Measurements from ENCODE around the gene MAP10.

DNA sequence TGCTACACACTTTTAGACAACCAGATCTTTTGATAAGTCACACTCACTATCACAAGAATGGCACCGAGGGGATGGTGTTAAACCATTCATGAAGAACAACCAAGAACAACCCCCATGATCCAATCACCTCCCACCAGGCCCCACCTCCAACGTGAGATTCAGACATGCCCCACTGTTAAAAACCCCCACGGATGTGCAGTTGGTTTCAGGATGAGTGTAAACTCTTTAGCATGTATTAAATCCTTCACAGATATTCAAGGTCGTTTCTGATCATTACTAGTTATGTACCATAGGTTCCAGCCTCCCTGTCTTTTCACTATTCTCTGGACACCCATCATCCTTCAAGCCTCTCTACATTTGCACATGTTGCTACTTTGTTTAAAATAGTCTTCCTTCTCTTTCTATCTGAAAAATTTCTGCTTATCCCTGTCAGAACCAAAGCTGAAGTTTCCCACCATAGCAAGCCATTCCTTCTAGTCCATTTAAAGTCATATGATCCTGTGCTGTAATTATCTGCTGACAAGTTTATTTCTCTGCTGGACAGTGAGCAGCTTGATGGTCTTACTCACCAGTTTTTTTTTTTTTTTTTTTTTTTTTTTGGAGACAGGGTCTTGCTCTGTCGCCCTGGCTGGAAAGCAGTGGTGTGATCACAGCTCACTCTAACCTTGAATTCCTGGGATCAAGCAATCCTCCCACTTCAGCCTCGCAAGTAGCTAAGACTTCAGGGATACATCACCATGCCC lies 36.8 kb downstream of the MAP10 start:
- TF ChIP-seq, protein P1, sequence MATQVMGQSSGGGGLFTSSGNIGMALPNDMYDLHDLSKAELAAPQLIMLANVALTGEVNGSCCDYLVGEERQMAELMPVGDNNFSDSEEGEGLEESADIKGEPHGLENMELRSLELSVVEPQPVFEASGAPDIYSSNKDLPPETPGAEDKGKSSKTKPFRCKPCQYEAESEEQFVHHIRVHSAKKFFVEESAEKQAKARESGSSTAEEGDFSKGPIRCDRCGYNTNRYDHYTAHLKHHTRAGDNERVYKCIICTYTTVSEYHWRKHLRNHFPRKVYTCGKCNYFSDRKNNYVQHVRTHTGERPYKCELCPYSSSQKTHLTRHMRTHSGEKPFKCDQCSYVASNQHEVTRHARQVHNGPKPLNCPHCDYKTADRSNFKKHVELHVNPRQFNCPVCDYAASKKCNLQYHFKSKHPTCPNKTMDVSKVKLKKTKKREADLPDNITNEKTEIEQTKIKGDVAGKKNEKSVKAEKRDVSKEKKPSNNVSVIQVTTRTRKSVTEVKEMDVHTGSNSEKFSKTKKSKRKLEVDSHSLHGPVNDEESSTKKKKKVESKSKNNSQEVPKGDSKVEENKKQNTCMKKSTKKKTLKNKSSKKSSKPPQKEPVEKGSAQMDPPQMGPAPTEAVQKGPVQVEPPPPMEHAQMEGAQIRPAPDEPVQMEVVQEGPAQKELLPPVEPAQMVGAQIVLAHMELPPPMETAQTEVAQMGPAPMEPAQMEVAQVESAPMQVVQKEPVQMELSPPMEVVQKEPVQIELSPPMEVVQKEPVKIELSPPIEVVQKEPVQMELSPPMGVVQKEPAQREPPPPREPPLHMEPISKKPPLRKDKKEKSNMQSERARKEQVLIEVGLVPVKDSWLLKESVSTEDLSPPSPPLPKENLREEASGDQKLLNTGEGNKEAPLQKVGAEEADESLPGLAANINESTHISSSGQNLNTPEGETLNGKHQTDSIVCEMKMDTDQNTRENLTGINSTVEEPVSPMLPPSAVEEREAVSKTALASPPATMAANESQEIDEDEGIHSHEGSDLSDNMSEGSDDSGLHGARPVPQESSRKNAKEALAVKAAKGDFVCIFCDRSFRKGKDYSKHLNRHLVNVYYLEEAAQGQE (tag by site-specific recombination; IDR thresholded peaks at IDR 0.05) = no peak
- TF ChIP-seq ZNF311 (tag by site-specific recombination; IDR thresholded peaks at IDR 0.05; ENCODE audit: borderline replicate concordance) (no peak), ZNF785 (tag by site-specific recombination; IDR thresholded peaks at IDR 0.05) (no peak), ZNF768 (tag by site-specific recombination; IDR thresholded peaks at IDR 0.05) (no peak), ZNF221 (tag by site-specific recombination; IDR thresholded peaks at IDR 0.05; ENCODE audit: borderline replicate concordance) (no peak), ZNF473 (tag by site-specific recombination; IDR thresholded peaks at IDR 0.05) (no peak), RBAK (tag by site-specific recombination; IDR thresholded peaks at IDR 0.05) (no peak), ZNF677 (tag by site-specific recombination; IDR thresholded peaks at IDR 0.05) (no peak)
- TF ChIP-seq, protein P2, sequence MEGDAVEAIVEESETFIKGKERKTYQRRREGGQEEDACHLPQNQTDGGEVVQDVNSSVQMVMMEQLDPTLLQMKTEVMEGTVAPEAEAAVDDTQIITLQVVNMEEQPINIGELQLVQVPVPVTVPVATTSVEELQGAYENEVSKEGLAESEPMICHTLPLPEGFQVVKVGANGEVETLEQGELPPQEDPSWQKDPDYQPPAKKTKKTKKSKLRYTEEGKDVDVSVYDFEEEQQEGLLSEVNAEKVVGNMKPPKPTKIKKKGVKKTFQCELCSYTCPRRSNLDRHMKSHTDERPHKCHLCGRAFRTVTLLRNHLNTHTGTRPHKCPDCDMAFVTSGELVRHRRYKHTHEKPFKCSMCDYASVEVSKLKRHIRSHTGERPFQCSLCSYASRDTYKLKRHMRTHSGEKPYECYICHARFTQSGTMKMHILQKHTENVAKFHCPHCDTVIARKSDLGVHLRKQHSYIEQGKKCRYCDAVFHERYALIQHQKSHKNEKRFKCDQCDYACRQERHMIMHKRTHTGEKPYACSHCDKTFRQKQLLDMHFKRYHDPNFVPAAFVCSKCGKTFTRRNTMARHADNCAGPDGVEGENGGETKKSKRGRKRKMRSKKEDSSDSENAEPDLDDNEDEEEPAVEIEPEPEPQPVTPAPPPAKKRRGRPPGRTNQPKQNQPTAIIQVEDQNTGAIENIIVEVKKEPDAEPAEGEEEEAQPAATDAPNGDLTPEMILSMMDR (tag by site-specific recombination; IDR thresholded peaks at IDR 0.05) = no peak
- TF ChIP-seq, protein P3, sequence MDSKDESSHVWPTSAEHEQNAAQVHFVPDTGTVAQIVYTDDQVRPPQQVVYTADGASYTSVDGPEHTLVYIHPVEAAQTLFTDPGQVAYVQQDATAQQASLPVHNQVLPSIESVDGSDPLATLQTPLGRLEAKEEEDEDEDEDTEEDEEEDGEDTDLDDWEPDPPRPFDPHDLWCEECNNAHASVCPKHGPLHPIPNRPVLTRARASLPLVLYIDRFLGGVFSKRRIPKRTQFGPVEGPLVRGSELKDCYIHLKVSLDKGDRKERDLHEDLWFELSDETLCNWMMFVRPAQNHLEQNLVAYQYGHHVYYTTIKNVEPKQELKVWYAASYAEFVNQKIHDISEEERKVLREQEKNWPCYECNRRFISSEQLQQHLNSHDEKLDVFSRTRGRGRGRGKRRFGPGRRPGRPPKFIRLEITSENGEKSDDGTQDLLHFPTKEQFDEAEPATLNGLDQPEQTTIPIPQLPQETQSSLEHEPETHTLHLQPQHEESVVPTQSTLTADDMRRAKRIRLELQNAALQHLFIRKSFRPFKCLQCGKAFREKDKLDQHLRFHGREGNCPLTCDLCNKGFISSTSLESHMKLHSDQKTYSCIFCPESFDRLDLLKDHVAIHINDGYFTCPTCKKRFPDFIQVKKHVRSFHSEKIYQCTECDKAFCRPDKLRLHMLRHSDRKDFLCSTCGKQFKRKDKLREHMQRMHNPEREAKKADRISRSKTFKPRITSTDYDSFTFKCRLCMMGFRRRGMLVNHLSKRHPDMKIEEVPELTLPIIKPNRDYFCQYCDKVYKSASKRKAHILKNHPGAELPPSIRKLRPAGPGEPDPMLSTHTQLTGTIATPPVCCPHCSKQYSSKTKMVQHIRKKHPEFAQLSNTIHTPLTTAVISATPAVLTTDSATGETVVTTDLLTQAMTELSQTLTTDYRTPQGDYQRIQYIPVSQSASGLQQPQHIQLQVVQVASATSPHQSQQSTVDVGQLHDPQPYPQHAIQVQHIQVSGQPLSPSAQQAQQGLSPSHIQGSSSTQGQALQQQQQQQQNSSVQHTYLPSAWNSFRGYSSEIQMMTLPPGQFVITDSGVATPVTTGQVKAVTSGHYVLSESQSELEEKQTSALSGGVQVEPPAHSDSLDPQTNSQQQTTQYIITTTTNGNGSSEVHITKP (tag by site-specific recombination; IDR thresholded peaks at IDR 0.05) = no peak
- TF ChIP-seq, protein P4, sequence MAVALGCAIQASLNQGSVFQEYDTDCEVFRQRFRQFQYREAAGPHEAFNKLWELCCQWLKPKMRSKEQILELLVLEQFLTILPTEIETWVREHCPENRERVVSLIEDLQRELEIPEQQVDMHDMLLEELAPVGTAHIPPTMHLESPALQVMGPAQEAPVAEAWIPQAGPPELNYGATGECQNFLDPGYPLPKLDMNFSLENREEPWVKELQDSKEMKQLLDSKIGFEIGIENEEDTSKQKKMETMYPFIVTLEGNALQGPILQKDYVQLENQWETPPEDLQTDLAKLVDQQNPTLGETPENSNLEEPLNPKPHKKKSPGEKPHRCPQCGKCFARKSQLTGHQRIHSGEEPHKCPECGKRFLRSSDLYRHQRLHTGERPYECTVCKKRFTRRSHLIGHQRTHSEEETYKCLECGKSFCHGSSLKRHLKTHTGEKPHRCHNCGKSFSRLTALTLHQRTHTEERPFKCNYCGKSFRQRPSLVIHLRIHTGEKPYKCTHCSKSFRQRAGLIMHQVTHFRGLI (tag by site-specific recombination; IDR thresholded peaks at IDR 0.05) = no peak
